Ishikawa (cell line): ENCODE data around the gene RAB11FIP5.

ENCODE experiments used
- CEBPB ChIP-seq: IDR thresholded peaks from 2 replicates; pipeline ENCODE4 v1.6.1; 2012
- CREB1 ChIP-seq: IDR thresholded peaks from 2 replicates; pipeline ENCODE4 v1.6.1; 2012; ENCODE audit warnings: low read depth
- EGR1 ChIP-seq: IDR thresholded peaks from 2 replicates; pipeline ENCODE4 v1.6.1; 2012
- EP300 ChIP-seq: IDR thresholded peaks from 2 replicates; pipeline ENCODE4 v1.6.1; 2012; ENCODE audit warnings: borderline replicate concordance
- FOXM1 ChIP-seq: IDR thresholded peaks from 2 replicates; pipeline ENCODE4 v1.6.1; 2012; ENCODE audit warnings: low read depth, borderline replicate concordance
- MAX ChIP-seq: IDR thresholded peaks from 2 replicates; pipeline ENCODE4 v1.6.1; 2012
- NFIC ChIP-seq: IDR thresholded peaks from 2 replicates; pipeline ENCODE4 v1.6.1; 2012
- RAD21 ChIP-seq: IDR thresholded peaks from 2 replicates; pipeline ENCODE4 v1.6.1; 2012; ENCODE audit warnings: low read depth
- TAF1 ChIP-seq: IDR thresholded peaks from 2 replicates; pipeline ENCODE4 v1.6.1; 2012; ENCODE audit warnings: low read depth, mild to moderate bottlenecking
- TCF12 ChIP-seq: IDR thresholded peaks from 2 replicates; pipeline ENCODE4 v1.6.1; 2012; ENCODE audit warnings: low read depth
- TEAD4 ChIP-seq: IDR thresholded peaks from 2 replicates; pipeline ENCODE4 v1.6.1; 2012
- YY1 ChIP-seq: IDR thresholded peaks from 2 replicates; pipeline ENCODE4 v1.6.1; 2012; ENCODE audit warnings: low read depth
- ZBTB7A ChIP-seq: IDR thresholded peaks from 2 replicates; pipeline ENCODE4 v1.6.1; 2012; ENCODE audit warnings: low read depth
- TF ChIP-seq, protein P1 (sequence below): IDR thresholded peaks from 2 replicates; pipeline ENCODE4 v1.6.1; 2012; ENCODE audit warnings: low read depth, mild to moderate bottlenecking
- TF ChIP-seq, protein P2 (sequence below): IDR thresholded peaks from 2 replicates; pipeline ENCODE4 v1.6.1; 2012

RAB11FIP5 gene

DNA sequence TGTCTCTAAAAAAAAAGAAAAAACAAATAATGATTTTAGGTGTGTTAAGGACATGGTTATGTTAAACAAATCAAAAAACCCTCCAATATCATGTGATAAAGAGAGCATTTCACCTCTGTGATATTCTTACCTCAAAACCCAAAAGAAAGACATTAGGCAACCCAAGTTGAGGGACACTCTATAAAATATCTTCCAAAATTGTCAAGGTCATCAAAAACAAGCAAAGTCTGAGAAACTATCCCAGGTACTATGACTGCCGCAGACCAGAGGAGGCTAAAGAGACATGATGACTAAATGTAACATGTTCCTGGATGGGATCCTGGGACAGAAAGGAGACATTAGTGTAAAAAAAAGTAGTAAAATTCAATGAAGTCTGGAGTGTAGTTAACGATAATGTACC, 45.7 kb downstream of the RAB11FIP5 start:
- TF ChIP-seq TAF1, result no peak
- no peak for TF ChIP-seq FOXM1
- TF ChIP-seq, protein P1, sequence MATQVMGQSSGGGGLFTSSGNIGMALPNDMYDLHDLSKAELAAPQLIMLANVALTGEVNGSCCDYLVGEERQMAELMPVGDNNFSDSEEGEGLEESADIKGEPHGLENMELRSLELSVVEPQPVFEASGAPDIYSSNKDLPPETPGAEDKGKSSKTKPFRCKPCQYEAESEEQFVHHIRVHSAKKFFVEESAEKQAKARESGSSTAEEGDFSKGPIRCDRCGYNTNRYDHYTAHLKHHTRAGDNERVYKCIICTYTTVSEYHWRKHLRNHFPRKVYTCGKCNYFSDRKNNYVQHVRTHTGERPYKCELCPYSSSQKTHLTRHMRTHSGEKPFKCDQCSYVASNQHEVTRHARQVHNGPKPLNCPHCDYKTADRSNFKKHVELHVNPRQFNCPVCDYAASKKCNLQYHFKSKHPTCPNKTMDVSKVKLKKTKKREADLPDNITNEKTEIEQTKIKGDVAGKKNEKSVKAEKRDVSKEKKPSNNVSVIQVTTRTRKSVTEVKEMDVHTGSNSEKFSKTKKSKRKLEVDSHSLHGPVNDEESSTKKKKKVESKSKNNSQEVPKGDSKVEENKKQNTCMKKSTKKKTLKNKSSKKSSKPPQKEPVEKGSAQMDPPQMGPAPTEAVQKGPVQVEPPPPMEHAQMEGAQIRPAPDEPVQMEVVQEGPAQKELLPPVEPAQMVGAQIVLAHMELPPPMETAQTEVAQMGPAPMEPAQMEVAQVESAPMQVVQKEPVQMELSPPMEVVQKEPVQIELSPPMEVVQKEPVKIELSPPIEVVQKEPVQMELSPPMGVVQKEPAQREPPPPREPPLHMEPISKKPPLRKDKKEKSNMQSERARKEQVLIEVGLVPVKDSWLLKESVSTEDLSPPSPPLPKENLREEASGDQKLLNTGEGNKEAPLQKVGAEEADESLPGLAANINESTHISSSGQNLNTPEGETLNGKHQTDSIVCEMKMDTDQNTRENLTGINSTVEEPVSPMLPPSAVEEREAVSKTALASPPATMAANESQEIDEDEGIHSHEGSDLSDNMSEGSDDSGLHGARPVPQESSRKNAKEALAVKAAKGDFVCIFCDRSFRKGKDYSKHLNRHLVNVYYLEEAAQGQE, result no peak
- TF ChIP-seq RAD21, result no peak
- no peak for TF ChIP-seq EGR1
- TF ChIP-seq, protein P2, sequence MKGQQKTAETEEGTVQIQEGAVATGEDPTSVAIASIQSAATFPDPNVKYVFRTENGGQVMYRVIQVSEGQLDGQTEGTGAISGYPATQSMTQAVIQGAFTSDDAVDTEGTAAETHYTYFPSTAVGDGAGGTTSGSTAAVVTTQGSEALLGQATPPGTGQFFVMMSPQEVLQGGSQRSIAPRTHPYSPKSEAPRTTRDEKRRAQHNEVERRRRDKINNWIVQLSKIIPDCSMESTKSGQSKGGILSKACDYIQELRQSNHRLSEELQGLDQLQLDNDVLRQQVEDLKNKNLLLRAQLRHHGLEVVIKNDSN, result no peak
- no peak for TF ChIP-seq EP300

DNA sequence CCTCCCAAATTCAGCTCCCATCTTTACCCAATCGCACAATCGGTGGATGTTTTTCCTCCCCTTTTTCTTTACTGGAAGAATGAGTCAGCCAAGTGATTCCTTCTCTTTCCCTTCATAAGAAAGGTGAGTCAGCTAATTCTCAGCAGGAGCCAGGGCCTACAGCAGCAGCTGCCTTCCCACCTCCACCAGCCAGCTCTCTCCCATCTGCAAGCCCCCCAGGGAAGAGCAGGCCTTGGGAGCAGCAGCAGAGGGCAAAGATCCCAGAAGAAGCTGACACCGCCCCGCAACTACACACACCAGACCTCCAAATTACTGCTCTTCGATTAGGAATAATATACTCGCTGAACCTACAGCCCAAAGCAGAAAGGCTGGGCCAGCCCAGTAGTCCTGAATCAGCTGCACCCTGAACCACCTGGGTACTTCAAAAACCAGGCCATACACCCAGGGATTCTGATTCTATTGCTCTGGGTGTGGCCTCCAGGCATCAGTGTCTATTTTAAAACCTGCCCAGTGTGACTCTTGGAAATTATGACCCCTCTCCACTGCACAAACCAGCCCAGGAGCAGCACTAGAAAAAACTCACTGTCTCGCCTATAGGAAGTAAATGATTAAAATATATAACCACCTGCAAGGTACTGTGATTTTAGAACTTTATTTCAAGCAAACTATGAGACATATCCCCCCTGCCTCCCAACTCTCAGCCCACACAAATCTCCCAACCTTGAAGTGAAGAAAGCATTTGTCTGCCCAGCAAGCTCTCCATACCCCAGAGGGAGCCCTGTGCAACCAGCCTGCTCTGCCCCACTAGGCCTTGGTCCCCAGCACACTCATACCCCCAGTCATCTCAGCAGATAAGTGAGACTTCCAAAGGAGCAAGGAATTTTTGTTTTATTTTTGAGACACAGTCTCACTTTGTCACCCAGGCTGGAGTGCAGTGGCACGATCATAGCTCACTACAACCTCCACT, 48.6 kb downstream of the RAB11FIP5 start:
- TF ChIP-seq TCF12, result 0 out of 2 replicates have a peak, but pooled peaks have one; percentile 18
- no peak for TF ChIP-seq CREB1

GRCh38 chr2:73063472-73063871, 49.3 kb downstream of the RAB11FIP5 start:
- TF ChIP-seq TAF1 (no peak), CEBPB (no peak), MAX (no peak), FOXM1 (no peak)
- TF ChIP-seq, protein P1, result no peak
- TF ChIP-seq, protein P2, result no peak

DNA sequence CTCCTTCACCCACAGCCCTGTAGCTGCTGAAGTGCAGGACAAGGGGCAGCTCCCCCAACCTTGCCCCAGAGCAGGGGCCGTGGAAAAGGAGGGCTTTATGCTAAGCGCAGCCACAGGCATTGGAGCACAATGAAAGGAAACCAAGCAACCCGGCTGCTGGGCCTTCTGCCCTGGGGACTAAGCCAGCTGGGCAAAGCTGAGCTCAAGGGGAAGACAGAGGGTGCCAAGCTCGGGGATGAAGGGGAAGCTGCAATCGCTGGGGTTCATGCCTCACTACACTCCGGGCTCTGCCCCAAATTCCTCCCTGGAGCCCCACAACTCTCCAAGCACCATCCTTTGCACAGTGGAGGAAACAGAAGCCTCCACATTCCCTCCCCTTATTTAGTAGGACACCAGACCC, 53.6 kb downstream of the RAB11FIP5 start:
- no peak for TF ChIP-seq CREB1
- TF ChIP-seq CEBPB, result no peak
- TF ChIP-seq MAX, result no peak
- TF ChIP-seq EGR1, result no peak
- no peak for TF ChIP-seq TEAD4
- no peak for TF ChIP-seq TCF12
- no peak for TF ChIP-seq ZBTB7A
- TF ChIP-seq TAF1, result no peak
- TF ChIP-seq FOXM1, result no peak
- TF ChIP-seq, protein P1, result no peak
- no peak for TF ChIP-seq RAD21
- no peak for TF ChIP-seq NFIC
- TF ChIP-seq EP300, result no peak

GRCh38 chr2:73054980-73055379, 57.8 kb downstream of the RAB11FIP5 start:
- no peak for TF ChIP-seq NFIC
- TF ChIP-seq FOXM1, result no peak
- TF ChIP-seq YY1, result no peak
- TF ChIP-seq TAF1, result no peak
- TF ChIP-seq CREB1, result no peak
- TF ChIP-seq EP300, result no peak
- TF ChIP-seq ZBTB7A, result no peak
- no peak for TF ChIP-seq MAX
- TF ChIP-seq TEAD4, result no peak
- no peak for TF ChIP-seq TCF12
- no peak for TF ChIP-seq EGR1
- TF ChIP-seq, protein P1, result no peak
